HG02885 (cell line): ENCODE results near the gene FGD5.
A peak's percentile ranks its signal among the peaks of the same experiment; 100 is the strongest.

Experiments used
- ATAC-seq: cut with Tn5 transposase; IDR thresholded peaks from one replicate; pipeline ENCODE4 v1.9.1; 2021; ENCODE audit warnings: mild to moderate bottlenecking; ENCODE audit not compliant: unreplicated experiment, poor library complexity

The FGD5 gene

GRCh38 chr3:14818804-14819500 is at the start of gene FGD5:
FGD5 (plus strand) TSS chr3:14818962; CDS start chr3:14819072, 110 bp downstream.
- no peak for ATAC-seq

- no peak for ATAC-seq
Measured at GRCh38 chr3:14769544-14770325, 49.0 kb upstream of the FGD5 start.

DNA sequence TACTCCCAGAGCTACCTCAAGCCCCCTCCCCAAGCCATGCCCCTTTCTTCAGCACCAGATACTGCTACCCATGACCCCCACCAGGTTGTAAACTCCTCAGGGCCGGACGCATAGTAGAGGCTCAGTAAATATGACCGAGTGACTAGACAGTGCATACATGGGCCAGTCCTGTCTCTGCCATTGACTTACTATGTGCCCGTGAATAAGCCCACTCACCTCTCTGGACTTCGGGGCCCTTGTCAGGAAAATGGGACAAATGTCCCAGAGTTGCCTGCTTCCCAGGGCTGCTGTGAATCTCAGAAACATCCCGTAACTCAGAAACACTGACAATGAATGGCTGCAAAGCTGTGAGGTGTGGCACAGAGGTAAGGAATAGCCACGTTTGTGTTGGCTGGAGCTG is 48.2 kb upstream of the FGD5 start:
- ATAC-seq, result no peak

GRCh38 chr3:14771593-14772497 is 46.9 kb upstream of the FGD5 start:
- ATAC-seq, result no peak

GRCh38 chr3:14772533-14773138 is 46.1 kb upstream of the FGD5 start:
- ATAC-seq, result no peak

- no peak for ATAC-seq
Measured at GRCh38 chr3:14773281-14773680, 45.5 kb upstream of the FGD5 start.

GRCh38 chr3:14773691-14774128 is 45.1 kb upstream of the FGD5 start:
- ATAC-seq, result no peak

DNA sequence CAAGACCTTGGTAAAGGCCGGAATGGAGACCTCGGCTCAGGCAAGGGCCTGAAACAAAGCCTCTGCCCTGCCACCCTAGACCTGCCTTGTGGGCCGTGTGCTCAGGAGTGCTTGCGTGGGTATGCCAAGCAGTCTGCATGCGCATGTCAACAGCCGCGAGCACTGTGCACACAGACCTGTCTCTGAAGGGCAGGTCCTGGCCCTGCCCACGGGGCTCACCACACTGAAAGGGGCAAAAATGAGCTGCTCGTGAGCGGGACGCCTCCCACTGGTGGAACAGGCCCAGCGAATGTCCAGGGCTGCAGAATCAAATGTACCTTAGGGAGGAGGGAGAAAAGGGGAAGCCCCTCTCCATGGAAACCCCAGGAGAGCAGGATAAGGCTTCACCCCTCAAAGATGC is 44.3 kb upstream of the FGD5 start:
- no peak for ATAC-seq

DNA sequence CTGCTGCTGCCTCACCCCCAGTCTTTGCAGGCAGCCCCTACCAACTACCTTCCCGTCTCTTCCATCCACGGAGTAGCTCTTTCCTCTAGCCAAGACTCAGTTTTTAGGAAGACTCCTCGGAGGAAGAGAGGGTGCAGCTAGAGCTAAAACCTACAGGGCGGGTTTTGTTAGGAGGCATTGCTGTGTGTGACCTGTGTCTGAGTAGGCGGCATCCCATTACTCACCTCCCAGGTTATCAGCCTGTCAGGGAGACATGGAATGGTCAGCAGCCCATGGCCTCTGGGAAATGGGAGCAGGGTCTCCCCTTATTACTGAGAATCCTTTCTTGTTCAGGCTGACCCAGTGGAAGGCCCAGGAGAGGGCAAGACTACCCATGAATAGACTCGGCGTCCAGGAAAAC is 43.8 kb upstream of the FGD5 start:
- no peak for ATAC-seq

- ATAC-seq, result no peak
Measured at GRCh38 chr3:14775563-14775962, 43.2 kb upstream of the FGD5 start.

GRCh38 chr3:14779069-14779685 is 39.6 kb upstream of the FGD5 start:
- no peak for ATAC-seq

GRCh38 chr3:14780927-14781507 is 37.7 kb upstream of the FGD5 start:
- ATAC-seq, result peak; percentile 92

DNA sequence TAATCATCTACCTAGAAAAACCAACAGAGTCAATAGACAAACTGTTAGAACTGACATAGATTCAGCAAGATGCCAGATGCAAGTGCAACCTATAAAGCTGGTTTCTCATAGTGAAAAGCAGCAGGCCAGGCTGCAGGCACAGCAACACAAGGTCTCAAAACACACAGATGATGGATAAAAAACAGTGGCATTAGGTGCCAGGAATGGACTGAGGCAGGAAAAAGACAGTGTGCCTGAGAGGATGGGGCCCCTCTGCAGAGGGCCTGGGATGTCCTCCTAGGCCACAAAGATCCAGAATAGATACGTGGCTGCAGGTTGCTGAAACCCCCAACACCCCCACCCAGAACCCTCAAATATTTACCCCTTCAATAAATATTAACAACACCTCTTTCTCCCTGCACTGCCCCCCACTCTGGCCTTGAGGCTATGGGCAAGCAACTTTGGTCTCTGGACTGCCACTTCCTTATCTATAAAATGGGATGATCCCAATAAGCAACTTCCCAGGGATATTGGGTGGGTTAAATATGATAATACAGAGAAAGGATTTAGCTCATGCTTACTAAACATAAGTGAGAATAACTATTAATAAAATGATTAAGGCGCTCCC is 35.2 kb upstream of the FGD5 start:
- ATAC-seq, result no peak

DNA sequence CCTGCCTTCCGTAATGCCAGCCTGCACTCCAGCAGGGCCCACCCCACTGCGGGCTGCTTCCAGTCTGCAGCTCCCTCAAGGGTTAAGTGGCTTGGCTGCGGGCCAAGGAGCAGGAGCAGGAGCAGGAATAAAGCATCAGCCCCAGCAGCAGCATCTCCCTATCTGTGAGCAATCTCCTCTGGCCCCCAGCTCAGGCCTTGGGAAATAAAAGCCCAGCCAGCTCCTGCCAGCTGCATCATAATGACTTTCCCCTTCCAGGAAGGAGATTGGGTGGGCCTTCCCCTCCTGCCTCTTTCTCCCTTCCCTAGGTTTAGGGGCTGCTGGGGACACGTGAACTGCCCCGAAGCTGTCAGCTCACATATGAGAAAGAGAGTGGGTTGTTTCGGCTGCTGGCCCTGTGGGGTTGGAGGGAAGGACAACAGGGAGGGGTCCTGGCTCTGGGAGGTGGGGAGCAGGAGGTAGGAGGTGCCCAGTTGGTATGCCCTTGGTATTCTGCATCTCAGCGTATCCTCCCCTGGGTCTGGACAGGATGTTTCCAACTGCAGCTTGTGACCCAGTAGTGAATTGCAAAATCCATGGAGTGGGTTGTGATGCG is 34.6 kb upstream of the FGD5 start:
- ATAC-seq, result no peak

GRCh38 chr3:14785207-14786155 is 33.3 kb upstream of the FGD5 start:
- ATAC-seq, result no peak

- no peak for ATAC-seq
Measured at GRCh38 chr3:14786369-14786768, 32.4 kb upstream of the FGD5 start.

DNA sequence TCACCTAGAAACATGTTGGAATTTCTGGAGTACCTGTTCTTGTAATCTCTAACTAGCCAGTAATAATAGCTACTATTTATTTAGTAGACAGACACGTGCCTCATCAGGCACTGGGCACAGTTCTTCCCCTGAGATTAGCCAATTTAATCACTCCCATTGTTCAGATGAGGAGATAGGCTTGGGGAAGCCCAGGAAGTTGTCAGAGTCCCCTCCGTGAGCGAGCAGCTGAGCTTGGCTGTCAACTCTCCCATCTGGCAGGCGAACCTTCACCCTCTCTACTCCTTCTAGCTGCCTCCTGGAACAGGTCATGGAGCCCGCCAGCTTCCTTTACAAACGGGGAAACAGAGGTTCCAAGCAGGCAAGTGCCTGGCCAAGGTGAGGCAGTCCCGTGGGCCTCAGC is 31.1 kb upstream of the FGD5 start:
- no peak for ATAC-seq

DNA sequence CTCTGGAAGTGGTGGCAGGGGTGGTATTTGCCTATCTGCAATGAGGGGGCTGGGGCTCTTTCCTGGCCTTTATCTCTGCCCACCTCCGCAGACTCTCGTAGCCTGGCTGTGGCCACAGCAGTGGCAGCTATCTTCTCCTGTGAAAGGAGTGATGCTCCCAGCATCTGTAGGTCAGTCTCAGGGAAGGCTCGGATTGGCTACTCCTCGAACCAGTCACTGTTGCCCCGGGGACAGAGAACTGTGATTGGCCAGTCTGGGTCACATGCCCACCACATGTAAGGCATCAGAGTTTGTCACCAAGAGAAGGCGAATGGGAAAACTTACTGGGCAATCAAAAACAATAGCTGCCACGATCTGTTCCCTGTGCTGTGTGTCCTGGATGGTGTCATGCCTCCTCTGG is 30.1 kb upstream of the FGD5 start:
- no peak for ATAC-seq
